GM19351 (cell line): ENCODE data around the gene PRKD1.
"Not testable (repeated sequence)": the region's sequence is repeated elsewhere in the genome, so short reads cannot be mapped to it uniquely, and the experiment has no call there.

ENCODE experiments used
- ATAC-seq: cut with Tn5 transposase; IDR thresholded peaks from one replicate; pipeline ENCODE4 v1.9.1; 2021; ENCODE audit warnings: mild to moderate bottlenecking, moderate library complexity; ENCODE audit not compliant: unreplicated experiment

Gene PRKD1

DNA sequence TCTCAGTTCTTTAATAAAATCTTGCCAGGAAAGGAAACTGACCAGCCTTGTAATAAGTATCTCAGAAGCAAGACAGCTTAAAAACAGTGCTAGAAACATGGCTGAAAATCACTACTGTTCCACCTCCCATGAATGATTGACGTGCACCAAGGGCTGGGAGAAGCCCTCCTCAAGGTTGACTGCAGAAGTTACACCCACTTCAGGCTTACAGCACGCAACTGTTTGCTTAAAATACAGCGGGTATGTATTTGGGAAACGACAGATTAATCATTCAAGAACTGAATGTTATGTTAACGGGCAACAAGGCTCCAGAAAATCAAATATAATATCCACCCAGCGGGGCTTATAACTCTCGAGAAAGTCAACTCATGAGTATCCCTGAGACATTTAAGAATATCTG lies 22.1 kb downstream of the PRKD1 start:
- no peak for ATAC-seq

DNA sequence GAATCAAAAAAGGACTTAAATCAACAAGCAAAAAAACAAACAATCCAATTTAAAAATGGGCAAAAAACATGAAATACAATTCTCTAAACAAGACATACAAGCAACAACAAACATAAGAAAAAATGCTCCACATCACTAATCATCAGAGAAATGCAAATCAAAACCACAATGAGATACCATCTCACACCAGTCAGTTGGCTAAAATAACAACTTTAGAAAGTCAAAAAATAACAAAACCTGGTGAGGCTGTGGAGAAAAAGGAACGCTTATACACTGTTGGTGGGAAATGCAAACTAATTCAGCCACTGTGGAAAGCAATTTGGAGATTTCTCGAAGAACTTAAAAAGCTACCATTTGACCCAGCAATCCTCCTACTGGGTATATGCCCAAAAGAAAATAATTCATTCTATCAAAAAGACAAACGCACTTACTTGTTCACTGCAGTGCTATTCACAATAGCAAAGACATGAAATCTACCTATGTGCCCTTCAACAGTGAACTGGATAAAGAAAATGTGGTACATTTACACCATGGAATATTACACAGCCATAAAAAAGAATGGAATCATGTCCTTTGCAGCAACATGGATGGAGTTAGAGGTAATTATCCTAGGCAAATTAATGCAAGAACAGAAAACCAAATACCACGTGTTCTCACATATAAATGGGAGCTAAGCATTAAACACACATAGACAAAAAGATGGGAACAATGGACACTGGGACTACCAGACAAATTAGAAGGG lies 26.9 kb downstream of the PRKD1 start:
- peak; percentile 68 for ATAC-seq

DNA sequence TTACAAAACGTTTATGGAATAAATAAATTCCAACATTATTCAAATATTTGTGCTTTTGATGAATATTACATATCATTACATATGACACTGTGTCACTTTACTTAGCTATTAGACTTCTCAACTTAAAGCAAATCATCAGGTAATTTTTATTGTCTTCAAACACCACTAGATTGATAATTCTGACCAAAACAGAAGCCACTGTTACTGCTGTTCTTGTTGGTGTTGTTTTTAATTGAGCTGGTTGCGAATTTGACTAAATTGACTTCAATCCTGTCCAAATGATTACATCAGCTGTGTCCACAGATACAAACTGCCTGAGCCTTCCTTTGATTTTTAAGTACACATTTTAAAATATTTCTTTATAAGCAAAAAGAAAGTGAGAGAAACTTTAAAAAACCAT lies 29.2 kb downstream of the PRKD1 start:
- ATAC-seq, result no peak

DNA sequence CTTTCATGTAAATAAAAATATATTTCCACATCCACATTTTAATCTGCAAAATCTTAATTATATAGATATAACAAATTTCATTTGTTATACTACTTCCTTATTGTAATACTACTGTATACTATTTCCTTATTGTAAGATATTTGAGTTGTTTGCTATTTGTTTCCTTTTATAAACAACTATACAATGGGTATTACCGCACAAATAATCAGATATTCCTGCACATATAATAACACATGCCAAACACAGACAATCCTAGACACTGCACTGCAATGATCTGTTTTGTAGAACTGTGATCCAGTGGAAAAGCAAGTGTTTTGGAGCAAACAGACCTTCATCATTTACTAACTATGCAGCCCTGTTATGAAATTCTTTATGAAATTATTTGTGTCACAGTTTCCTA lies 30.5 kb downstream of the PRKD1 start:
- no peak for ATAC-seq

DNA sequence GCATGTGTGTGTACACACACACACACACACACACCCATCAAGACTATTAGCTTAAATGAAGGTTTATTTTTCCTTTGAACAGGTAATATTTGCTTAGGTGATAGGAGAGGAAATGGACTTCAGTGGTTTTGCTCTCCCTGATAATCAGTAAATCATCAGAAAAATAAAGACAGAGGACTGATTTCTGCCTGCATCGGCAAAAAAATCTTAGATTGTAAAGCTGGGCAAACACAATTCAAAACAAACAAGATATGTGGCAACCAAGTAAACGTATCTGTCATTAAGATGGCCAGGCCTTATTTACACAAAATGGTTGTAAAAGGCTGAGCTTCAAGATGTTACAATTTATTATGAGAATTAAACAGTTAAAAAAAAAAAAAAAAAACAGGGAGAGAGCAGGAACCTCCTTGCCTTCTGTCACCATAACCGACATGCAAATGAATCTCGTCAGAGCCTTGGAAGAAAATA lies 31.3 kb downstream of the PRKD1 start:
- ATAC-seq, result no peak

GRCh38 chr14:29895591-29896083 lies 32.0 kb downstream of the PRKD1 start:
- no peak for ATAC-seq

DNA sequence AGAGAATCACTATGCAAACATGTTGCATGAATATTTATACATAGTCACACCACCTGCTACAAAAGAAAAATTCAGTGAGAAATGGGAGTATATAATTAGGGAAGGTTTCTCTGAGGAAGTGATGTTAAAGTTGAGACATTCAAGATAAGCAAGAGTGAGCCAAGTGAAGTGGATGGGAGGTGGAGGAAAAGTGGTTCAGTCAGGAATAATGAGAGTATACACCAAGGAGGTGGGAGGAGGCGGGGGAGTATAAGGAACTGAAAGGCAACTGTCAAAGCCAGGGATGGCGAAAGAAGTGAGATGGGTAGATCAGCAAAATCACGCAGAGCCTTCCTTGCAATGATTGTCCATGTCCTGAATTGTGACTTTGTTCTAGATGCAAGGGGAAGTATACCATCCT lies 33.7 kb downstream of the PRKD1 start:
- no peak for ATAC-seq

DNA sequence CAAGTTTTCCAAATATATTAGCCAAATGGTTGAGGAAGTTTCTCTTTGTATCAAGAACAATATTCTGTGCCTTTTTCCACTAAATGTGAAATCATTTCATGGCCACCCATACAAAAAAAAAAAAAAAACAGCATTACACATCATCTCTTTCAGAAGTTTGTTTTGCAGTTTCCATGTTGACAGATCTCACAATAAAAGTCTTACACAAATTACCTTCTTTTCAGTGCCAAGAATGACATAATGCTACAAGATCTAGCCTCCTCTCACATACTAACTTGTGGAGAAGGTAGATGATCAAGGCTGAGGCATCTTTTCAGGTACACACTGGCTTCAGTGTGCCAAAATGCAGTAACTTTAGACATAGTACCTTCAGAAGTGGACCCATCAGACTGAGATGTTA lies 35.3 kb downstream of the PRKD1 start:
- ATAC-seq, result no peak

DNA sequence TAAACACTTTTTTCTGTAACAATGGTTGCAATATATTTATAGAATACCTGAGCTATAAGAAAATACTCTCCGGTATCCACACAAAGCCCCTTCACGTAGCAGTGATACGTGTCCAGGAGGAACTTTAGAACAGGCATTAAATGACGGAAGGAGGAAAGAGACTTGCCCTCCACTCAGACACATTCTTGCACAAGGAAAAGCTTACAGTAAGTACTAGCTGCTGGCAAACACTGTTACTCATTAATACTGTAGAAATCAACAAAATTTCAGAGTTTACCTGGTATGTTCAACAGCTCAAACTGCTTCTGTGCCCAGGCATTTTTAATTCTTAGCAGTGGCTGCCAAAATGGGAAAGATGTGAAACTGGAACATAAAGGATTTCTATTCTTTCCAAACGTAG lies 41.7 kb downstream of the PRKD1 start:
- no peak for ATAC-seq

DNA sequence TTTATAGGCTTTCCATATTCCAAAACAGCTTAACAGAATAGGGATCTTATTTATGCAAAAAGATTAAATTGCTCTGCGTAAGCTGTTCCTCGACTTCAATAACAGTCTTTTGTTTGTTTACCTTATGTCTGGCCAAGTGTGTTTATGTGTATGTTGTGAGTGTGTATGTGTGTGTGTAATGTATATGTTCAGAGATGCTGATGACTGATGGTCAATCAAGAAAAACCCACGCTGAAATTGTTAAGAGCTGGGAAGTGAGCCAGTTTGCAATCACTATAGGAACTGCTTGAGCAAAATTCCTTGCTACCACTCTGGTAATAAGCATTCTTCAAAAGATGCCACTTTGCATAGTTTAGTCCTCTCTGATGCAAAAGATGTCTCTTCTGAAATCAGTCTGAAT lies 59.6 kb downstream of the PRKD1 start:
- ATAC-seq, result no peak

DNA sequence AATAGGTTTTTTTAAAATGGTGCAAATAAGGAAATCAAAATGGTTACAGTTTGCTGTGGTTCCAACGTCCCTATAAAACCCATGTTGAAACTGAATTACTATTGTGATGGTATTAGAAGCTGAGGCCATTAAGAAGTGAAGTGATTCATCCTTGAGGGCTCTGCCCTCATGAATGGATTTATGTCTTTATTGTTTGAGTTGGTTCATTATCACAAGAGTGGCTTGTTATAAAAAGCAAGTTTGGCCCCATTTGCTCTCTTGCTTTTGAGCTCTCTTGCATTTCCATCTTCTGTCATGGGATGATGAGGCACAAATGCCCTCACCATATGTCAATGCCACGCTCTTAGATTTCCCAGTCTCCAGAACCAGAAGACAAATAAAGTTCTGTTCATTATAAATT lies 62.3 kb downstream of the PRKD1 start:
- no peak for ATAC-seq

DNA sequence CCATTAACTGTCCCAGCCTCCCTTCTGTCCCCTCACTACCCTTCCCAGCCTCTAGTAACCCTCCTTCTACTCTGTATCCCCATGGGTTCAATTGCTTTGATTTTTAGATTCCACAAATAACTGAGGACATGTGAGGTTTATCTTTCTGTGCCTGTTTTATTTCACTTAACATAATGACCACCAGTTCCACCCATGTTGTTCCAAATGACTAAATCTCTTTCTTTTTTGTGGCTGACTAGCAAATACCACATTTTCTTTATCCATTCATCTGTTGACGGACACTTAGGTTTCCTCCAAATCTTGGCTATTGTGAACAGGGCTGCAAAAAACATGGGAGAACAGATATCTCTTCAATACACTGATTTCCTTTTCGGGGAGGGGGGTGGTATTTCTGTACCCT lies 65.7 kb downstream of the PRKD1 start:
- no peak for ATAC-seq

DNA sequence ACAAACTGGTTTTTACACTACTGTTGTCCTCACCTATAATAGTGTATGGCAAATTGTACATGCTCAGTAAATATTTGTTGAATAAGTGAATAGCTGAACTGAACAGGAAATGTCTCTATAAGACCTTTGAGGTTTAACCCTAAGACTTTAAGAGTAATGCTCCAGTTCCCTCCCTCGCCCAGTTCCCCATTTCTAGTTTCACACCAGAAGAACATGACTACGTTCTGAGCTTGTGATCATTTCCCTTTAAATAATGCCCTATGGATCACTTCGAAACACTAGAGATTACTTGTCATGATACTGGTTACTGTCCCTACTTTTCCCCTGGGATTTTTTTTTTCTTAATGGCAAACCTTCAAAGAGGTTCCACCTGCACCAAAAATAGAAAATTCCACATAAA lies 69.3 kb downstream of the PRKD1 start:
- peak; percentile 87 for ATAC-seq

DNA sequence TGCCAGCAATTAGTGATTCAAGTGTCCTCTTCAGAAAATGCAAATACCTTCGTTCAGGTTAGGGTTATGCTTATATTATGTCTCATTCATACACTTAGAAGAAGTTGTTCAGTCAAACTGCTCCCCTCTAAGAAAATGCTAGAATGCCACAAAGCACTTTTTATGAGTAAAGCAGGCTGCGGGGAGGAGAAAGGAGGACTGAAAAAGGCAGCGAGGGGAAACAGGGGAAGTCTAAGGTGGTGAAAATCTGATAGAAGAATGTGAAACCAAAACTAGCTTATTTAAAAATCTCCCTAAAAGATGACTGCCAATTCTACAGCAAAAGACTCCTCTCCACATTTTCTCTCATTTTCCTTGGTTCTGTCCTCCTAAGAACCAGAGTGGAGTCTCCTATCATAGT lies 70.1 kb downstream of the PRKD1 start:
- ATAC-seq, result peak; percentile 77

GRCh38 chr14:29856516-29856915 lies 71.1 kb downstream of the PRKD1 start:
- ATAC-seq, result no peak

DNA sequence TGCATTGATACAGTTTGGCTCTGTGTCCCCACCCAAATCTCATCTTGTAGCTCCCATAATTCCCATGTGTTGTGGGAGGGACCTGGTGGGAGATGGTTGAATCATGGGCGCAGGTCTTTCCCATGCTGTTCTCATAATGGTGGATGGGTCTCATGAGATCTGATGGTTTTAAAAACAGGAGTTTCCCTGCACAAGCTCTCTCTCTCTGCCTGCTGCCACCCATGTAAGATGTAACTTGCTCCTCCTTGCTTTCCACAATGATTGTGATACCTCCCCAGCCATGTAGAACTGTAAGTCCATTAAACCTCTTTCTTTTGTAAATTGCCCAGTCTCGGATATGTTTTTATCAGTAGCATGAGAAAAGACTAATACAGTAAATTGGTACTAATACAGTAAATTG lies 74.0 kb downstream of the PRKD1 start:
- not testable (repeated sequence) for ATAC-seq

- ATAC-seq, result no peak
Measured at GRCh38 chr14:29853272-29853671, 74.4 kb downstream of the PRKD1 start.

DNA sequence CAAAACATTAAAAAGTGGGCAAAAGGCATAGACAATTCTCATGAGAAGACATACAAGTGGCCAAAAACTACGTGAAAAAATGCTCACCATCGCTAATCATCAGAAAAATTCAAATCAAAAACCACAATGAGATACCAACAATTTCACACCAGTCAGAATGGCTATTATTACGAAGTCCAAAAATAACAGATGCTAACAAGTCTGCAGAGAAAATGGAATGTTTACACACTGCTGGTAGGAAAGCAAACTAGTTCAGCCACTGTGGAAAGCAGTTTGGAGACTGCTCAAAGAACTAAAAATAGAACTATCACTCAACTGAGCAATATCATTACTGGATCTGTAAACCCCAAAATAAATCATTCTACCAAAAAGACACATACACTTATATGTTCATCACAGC lies 76.2 kb downstream of the PRKD1 start:
- ATAC-seq, result no peak

GRCh38 chr14:29847056-29847380 lies 80.6 kb downstream of the PRKD1 start:
- peak; percentile 15 for ATAC-seq

DNA sequence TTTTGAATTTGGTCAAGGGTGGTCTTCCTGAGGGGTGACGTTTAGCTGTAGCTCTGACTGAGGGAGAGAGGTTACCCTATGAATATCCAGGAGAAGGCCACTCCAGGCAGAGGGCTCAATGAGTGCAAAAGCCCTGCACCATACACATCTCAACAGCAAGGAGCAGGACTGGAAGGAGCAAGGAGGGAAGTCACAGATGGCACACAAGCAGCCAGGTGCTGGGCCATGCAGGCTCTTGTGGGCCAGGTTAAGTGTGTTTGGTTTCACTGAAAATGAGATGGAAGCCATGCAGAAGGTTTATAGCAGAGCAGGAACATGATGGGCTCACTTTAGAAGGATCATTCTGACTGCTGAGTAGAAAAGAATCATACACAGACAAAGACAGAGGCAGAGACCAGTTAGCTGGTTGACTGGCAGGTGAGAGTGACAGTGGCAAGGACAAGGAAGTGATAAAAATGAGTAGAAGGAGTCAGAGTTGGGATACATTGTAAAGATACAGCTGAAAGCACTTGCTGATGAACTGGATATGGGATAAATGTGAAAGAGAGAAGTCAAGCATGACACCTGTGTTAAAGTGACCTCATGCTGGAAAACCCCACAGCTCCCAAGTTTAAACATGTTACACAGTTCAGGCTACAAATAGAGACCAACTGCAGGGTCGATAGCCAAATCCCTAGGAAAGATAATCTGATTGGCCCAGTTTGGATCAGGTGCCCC lies 81.2 kb downstream of the PRKD1 start:
- ATAC-seq, result peak; percentile 70

- ATAC-seq, result no peak
Measured at GRCh38 chr14:29843981-29844380, 83.7 kb downstream of the PRKD1 start.

GRCh38 chr14:29842228-29842627 lies 85.4 kb downstream of the PRKD1 start:
- ATAC-seq, result no peak
